Esophagus muscularis mucosa (tissue), 4 donors: ENCODE results near the gene TRABD2A. TPM values are rescaled to one million over a fixed set of nuclear protein-coding genes. Genes with fewer than 3 reads are reported as not detected.
A peak's percentile ranks its signal among the peaks of the same experiment; 100 is the strongest.

Experiments used
- DNase-seq: peaks from one replicate; pipeline ENCODE4 v3.0.0-alpha.2; 2017; ENCODE audit errors: extremely low spot score
- H3K27ac ChIP-seq, 4 donors: fragments of 200-600 bp; sonication (generic); replicated peaks in 1 of 4; 1 replicate in 3 of 4; 2 replicates in 1 of 4; pipeline ENCODE4 v1.5.1; 2016 to 2019; ENCODE audit warnings: mild to moderate bottlenecking in 1 of 4
- H3K27me3 ChIP-seq, 4 donors: fragments of 200-600 bp; sonication (generic); one replicate each; pipeline versions ENCODE4 v1.5.1 to v1.6.0; 2016 to 2019
- H3K36me3 ChIP-seq, 4 donors: fragments of 200-600 bp; sonication (generic); one replicate each; pipeline ENCODE4 v1.5.1; 2016 to 2019
- H3K4me1 ChIP-seq, 4 donors: fragments of 200-600 bp; sonication (generic); one replicate each; pipeline ENCODE4 v1.5.1; 2016 to 2019
- H3K4me3 ChIP-seq, 4 donors: fragments of 200-600 bp; sonication (generic); 1 replicate in 2 of 4; 2 replicates in 2 of 4; pipeline ENCODE4 v1.5.1; 2016 to 2019; ENCODE audit warnings: mild to moderate bottlenecking in 4 of 4, moderate library complexity in 1 of 4
- H3K9me3 ChIP-seq, 4 donors: fragments of 200-600 bp; sonication (generic); 1 replicate in 3 of 4; 2 replicates in 1 of 4; pipeline ENCODE4 v1.5.1; 2016 to 2019
- CTCF ChIP-seq, 3 experiments: fragments of 200-600 bp in 2 of 3; fragments of 450-650 bp in 1 of 3; sonication (generic) in 2 of 3; IDR thresholded peaks; one replicate each; pipeline ENCODE4 v1.5.1; 2017 to 2019; ENCODE audit warnings: antibody characterized with exemption in 3 of 3, mild to moderate bottlenecking in 2 of 3, moderate library complexity in 1 of 3
- EP300 ChIP-seq: sonication (generic); formaldehyde crosslinking; IDR thresholded peaks from one replicate; pipeline ENCODE4 v1.6.1; 2017; ENCODE audit warnings: antibody characterized with exemption
- POLR2A ChIP-seq: fragments of 450-650 bp; IDR thresholded peaks from one replicate; pipeline ENCODE4 v1.6.1; 2017; ENCODE audit warnings: antibody characterized with exemption, moderate library complexity, mild to moderate bottlenecking, low read depth
- POLR2AphosphoS5 ChIP-seq, 2 donors: sonication (generic); formaldehyde crosslinking; IDR thresholded peaks; one replicate each; pipeline ENCODE4 v1.6.1; 2017; ENCODE audit warnings: antibody characterized with exemption in 2 of 2
- WGBS: methylation state at CpG from one replicate; pipeline ENCODE4 v1.1.5; 2018; 5-methylcytosine and 5-hydroxymethylcytosine counted together
- intact Hi-C: fragments of 100-400 bp; cut with DNase I; formaldehyde crosslinking; loops from one replicate; pipeline ENCODE4 v1.15.1; 2023
- total RNA-seq, 4 donors: library from RNA; depleted of rRNA; stranded (reverse); fragments of >200 nt; gene quantifications; one replicate each; pipeline versions ENCODE4 v1.1.0 to v1.2.1, GENCODE V29; 2016

TRABD2A gene
- total RNA-seq, 4 donors from 2014 or later, result 1.2 to 3.0 (median 2.1) TPM

GRCh38 chr2:84881581-84882413, 913 bp upstream of the TRABD2A start:
- Histone ChIP-seq H3K4me1 (peaks cover 22 to 32% (median 29%) of the 10 kb centered on the region in 4 donors), H3K4me3 (peak overlapping the region; percentile 53 to 60 (median 56)), H3K27ac (peak overlapping the region in 1 of 4 donors; percentile 15), H3K36me3 (no peaks in the 10 kb centered on the region), H3K27me3 (peaks cover 0 to 60% (median 22%) of the 10 kb centered on the region in 4 donors), H3K9me3 (no peaks in the 10 kb centered on the region)
- WGBS, result 3% methylated on average over 29 of the region's 29 CpGs
- intact Hi-C loops, result loop anchor here (2.0 kb wide), 1 partner anchor 385 kb away; no protein-coding TSS in a partner anchor
- no peak for DNase-seq
- TF ChIP-seq CTCF (IDR thresholded peaks at IDR 0.05) (peak; percentile 65 to 69 (median 66)), EP300 (no peak), POLR2A (no peak), POLR2AphosphoS5 (IDR thresholded peaks at IDR 0.05) (peak; percentile 48 to 59)

- peak overlapping the region; percentile 53 to 60 (median 56) for H3K4me3 ChIP-seq
- H3K36me3 ChIP-seq, result no peaks in the 10 kb centered on the region
- H3K4me1 ChIP-seq, result peaks cover 22 to 32% (median 29%) of the 10 kb centered on the region in 4 donors
- no peak overlapping the region for H3K27ac ChIP-seq
- no peak for DNase-seq
- H3K27me3 ChIP-seq, result peaks cover 0 to 60% (median 22%) of the 10 kb centered on the region in 4 donors
- intact Hi-C loops, result no loop called here
- TF ChIP-seq POLR2AphosphoS5 (IDR thresholded peaks at IDR 0.05) (no peak), CTCF (IDR thresholded peaks at IDR 0.05) (no peak), EP300 (no peak), POLR2A (no peak)
- WGBS, result 3% methylated on average over 8 of the region's 8 CpGs
- H3K9me3 ChIP-seq, result no peaks in the 10 kb centered on the region
Measured at GRCh38 chr2:84880395-84880644, 564 bp downstream of the TRABD2A start.

GRCh38 chr2:84879584-84880394, 1.1 kb downstream of the TRABD2A start:
- Histone ChIP-seq H3K27ac (no peak overlapping the region), H3K9me3 (no peaks in the 10 kb centered on the region), H3K4me3 (peak overlapping the region; percentile 53 to 60 (median 56)), H3K27me3 (peaks cover 0 to 60% (median 22%) of the 10 kb centered on the region in 4 donors), H3K36me3 (no peaks in the 10 kb centered on the region), H3K4me1 (peaks cover 22 to 32% (median 29%) of the 10 kb centered on the region in 4 donors)
- intact Hi-C loops, result no loop called here
- no peak for DNase-seq
- TF ChIP-seq CTCF (IDR thresholded peaks at IDR 0.05) (no peak), POLR2AphosphoS5 (IDR thresholded peaks at IDR 0.05) (no peak), EP300 (no peak)
- WGBS, result 9% methylated on average over 34 of the region's 45 CpGs

GRCh38 chr2:84878896-84879583, 1.8 kb downstream of the TRABD2A start:
- 71% methylated on average over 7 of the region's 7 CpGs for WGBS
- no peak for DNase-seq
- Histone ChIP-seq H3K4me3 (peak overlapping the region in 1 of 4 donors; percentile 53), H3K36me3 (no peaks in the 10 kb centered on the region), H3K27me3 (peaks cover 0 to 57% (median 22%) of the 10 kb centered on the region in 4 donors), H3K9me3 (no peaks in the 10 kb centered on the region), H3K27ac (no peak overlapping the region), H3K4me1 (peaks cover 22 to 32% (median 29%) of the 10 kb centered on the region in 4 donors)
- intact Hi-C loops, result no loop called here
- no peak for TF ChIP-seq POLR2AphosphoS5 (IDR thresholded peaks at IDR 0.05)
- TF ChIP-seq POLR2A, result no peak
- TF ChIP-seq EP300, result no peak
- TF ChIP-seq CTCF (IDR thresholded peaks at IDR 0.05), result no peak
